Erythroblast (primary cell): ENCODE measurements around the gene BCL2L1.

ENCODE experiments used
- GATA1 ChIP-seq: IDR thresholded peaks from 2 replicates; pipeline ENCODE4 v1.6.1; 2011; ENCODE audit warnings: low read depth, mild to moderate bottlenecking, control low read depth, low read length, moderate library complexity
- POLR2A ChIP-seq: IDR thresholded peaks from 2 replicates; pipeline ENCODE4 v1.6.1; 2011; ENCODE audit warnings: mild to moderate bottlenecking, low read length

GRCh38 chr20:31698803-31699718, 23.6 kb downstream of the BCL2L1 start:
- TF ChIP-seq POLR2A (no peak), GATA1 (no peak)
